Keratinocyte (primary cell): Measurements from ENCODE around the gene MCOLN3. TPM values are rescaled to one million over a fixed set of nuclear protein-coding genes. Genes with fewer than 3 reads are reported as not detected.

Experiments used
- DNase-seq: peaks from one replicate; pipeline ENCODE4 v3.0.0-alpha.2; 2011; ENCODE audit warnings: low read depth, missing footprints, low spot score
- FAIRE-seq: peaks from 2 replicates; lab custom pipeline; 2011; peaks lifted over from hg19 to GRCh38; lab: Jason Lieb, UNC
- H2AFZ ChIP-seq: 2 replicates; pipeline ENCODE4 v1.6.0; 2012; ENCODE audit warnings: low read length, control low read depth, inconsistent platforms; ENCODE audit not compliant: control insufficient read depth
- H3K27ac ChIP-seq: 2 replicates; pipeline ENCODE4 v1.5.1; 2011; ENCODE audit warnings: low read length; ENCODE audit not compliant: control insufficient read depth, insufficient read depth
- H3K27me3 ChIP-seq: 3 replicates; pipeline ENCODE4 v1.6.0; 2011; ENCODE audit warnings: low read length; ENCODE audit not compliant: control insufficient read depth, insufficient read depth; ENCODE audit errors: extremely low read depth
- H3K36me3 ChIP-seq, 2 experiments: 2 replicates in 1 of 2; 3 replicates in 1 of 2; pipeline ENCODE4 v1.5.1; 2011; ENCODE audit warnings: low read length in 2 of 2, mild to moderate bottlenecking in 1 of 2; ENCODE audit not compliant: control insufficient read depth in 2 of 2, insufficient read depth in 2 of 2; ENCODE audit errors: extremely low read depth in 1 of 2
- H3K4me1 ChIP-seq: 3 replicates; pipeline ENCODE4 v1.5.1; 2011; ENCODE audit warnings: low read length; ENCODE audit not compliant: control insufficient read depth, insufficient read depth; ENCODE audit errors: extremely low read depth
- H3K4me2 ChIP-seq: 3 replicates; pipeline ENCODE4 v1.6.0; 2011; ENCODE audit warnings: low read depth, low read length; ENCODE audit not compliant: control insufficient read depth, insufficient read depth; ENCODE audit errors: extremely low read depth
- H3K4me3 ChIP-seq, 3 experiments: fragments of 200-600 bp in 1 of 3; sonication (generic) in 1 of 3; 2 replicates in 2 of 3; 3 replicates in 1 of 3; pipeline ENCODE4 v1.5.1; 2011 to 2016; ENCODE audit warnings: low read length in 3 of 3, mild to moderate bottlenecking in 3 of 3, control low read depth in 2 of 3, inconsistent platforms in 1 of 3, low read depth in 1 of 3, mixed read lengths in 1 of 3, mixed run types in 1 of 3, moderate library complexity in 1 of 3; ENCODE audit not compliant: control insufficient read depth in 2 of 3, insufficient read depth in 2 of 3; ENCODE audit errors: extremely low read depth in 1 of 3
- H3K79me2 ChIP-seq: 2 replicates; pipeline ENCODE4 v1.6.0; 2012; ENCODE audit warnings: low read length; ENCODE audit not compliant: control insufficient read depth, insufficient read depth
- H3K9ac ChIP-seq: 3 replicates; pipeline ENCODE4 v1.6.0; 2011; ENCODE audit warnings: low read length; ENCODE audit not compliant: control insufficient read depth, insufficient read depth; ENCODE audit errors: extremely low read depth
- H3K9me1 ChIP-seq: 3 replicates; pipeline ENCODE4 v1.6.0; 2011; ENCODE audit warnings: low read length; ENCODE audit not compliant: control insufficient read depth, insufficient read depth; ENCODE audit errors: extremely low read depth
- H3K9me3 ChIP-seq: 2 replicates; pipeline ENCODE4 v1.5.1; 2012; ENCODE audit warnings: low read depth, low read length; ENCODE audit not compliant: control insufficient read depth
- H4K20me1 ChIP-seq: 3 replicates; pipeline ENCODE4 v1.6.0; 2011; ENCODE audit warnings: low read length; ENCODE audit not compliant: control insufficient read depth, insufficient read depth; ENCODE audit errors: extremely low read depth
- EZH2 ChIP-seq: IDR thresholded peaks from one replicate; pipeline ENCODE4 v1.6.1; 2012; ENCODE audit warnings: inconsistent platforms, mild to moderate bottlenecking, low read length, moderate library complexity
- dilution Hi-C: fragments of 300-500 bp; cut with MboI; formaldehyde crosslinking; loops from one replicate; pipeline ENCODE4 v1.7.0; 2020; ENCODE audit warnings: low sequenced_read_pairs; ENCODE audit not compliant: extremely low pct_ligation_motif_present
- polyA plus RNA-seq, 5 experiments: library from polyadenylated mRNA; depleted of rRNA in 3 of 5; stranded (reverse) in 3 of 5; stranded (forward) in 1 of 5; unstranded in 1 of 5; fragments of >200 nt; gene quantifications; 1 replicate in 1 of 5; 2 replicates in 3 of 5; 3 replicates in 1 of 5; pipeline versions ENCODE4 v1.2.1 to v1.2.3, GENCODE V29; 2011 to 2012; ENCODE audit warnings: missing spikeins in 2 of 5, low read depth in 1 of 5, low replicate concordance in 1 of 5
- TF ChIP-seq, protein P1 (sequence below), 3 experiments: IDR thresholded peaks in 1 of 3; conservative IDR thresholded peaks in 1 of 3; optimal IDR thresholded peaks in 1 of 3; 2 replicates in 2 of 3; 3 replicates in 1 of 3; pipeline versions ENCODE3 to v1.5.1; 2011; ENCODE audit warnings: low read length in 3 of 3, mild to moderate bottlenecking in 3 of 3, moderate library complexity in 2 of 3, control low read depth in 1 of 3, inconsistent platforms in 1 of 3; ENCODE audit not compliant: insufficient read depth in 2 of 3; ENCODE audit errors: extremely low read depth in 1 of 3

Gene MCOLN3
- polyA plus RNA-seq, 1 donor (not counting 4 experiments of a cell fraction or from before 2014, with no cell fraction given), result 15.4 TPM

- Histone ChIP-seq H3K9me1 (no peaks in the 10 kb centered on the region), H3K79me2 (no peaks in the 10 kb centered on the region), H3K27me3 (peaks cover 8% of the 10 kb centered on the region), H3K9ac (peak overlapping the region; percentile 53), H3K36me3 (no peaks in the 10 kb centered on the region), H3K4me3 (peak overlapping the region; percentile 58 to 69 (median 69)), H2AFZ (peak overlapping the region; percentile 82), H3K9me3 (no peaks in the 10 kb centered on the region), H4K20me1 (no peaks in the 10 kb centered on the region), H3K4me2 (peak overlapping the region; percentile 69), H3K4me1 (no peaks in the 10 kb centered on the region), H3K27ac (no peak overlapping the region)
- no peak for FAIRE-seq
- DNase-seq, result no peak
- dilution Hi-C loops, result no loop called here
- no peak for TF ChIP-seq EZH2
- TF ChIP-seq, protein P1, sequence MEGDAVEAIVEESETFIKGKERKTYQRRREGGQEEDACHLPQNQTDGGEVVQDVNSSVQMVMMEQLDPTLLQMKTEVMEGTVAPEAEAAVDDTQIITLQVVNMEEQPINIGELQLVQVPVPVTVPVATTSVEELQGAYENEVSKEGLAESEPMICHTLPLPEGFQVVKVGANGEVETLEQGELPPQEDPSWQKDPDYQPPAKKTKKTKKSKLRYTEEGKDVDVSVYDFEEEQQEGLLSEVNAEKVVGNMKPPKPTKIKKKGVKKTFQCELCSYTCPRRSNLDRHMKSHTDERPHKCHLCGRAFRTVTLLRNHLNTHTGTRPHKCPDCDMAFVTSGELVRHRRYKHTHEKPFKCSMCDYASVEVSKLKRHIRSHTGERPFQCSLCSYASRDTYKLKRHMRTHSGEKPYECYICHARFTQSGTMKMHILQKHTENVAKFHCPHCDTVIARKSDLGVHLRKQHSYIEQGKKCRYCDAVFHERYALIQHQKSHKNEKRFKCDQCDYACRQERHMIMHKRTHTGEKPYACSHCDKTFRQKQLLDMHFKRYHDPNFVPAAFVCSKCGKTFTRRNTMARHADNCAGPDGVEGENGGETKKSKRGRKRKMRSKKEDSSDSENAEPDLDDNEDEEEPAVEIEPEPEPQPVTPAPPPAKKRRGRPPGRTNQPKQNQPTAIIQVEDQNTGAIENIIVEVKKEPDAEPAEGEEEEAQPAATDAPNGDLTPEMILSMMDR (optimal IDR thresholded peaks at IDR 0.05 in 1 of 3, IDR thresholded peaks at IDR 0.05 in 1 of 3, conservative IDR thresholded peaks at IDR 0.05 in 1 of 3; ENCODE audit: extremely low read depth in 1 of 3, insufficient read depth in 2 of 3, low read length in 3 of 3), result no peak
Observed at GRCh38 chr1:85047472-85048295, 616 bp downstream of the MCOLN3 start.

DNA sequence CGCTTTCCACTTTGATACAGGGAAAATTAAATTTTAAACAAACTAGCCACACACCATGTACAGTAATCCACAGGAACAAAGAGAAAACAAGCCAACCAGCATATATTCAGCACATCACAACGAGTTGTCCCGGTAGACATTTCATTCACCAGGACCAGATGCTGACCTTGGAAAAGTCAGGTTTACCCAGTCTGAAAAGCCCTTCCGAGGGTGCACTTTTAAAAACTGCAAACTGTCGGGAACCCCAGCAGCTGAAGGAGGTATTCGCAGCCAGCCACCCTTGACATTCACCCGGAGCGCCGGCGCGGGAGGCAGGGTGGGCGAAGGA is 1.2 kb downstream of the MCOLN3 start:
- Histone ChIP-seq H3K4me3 (no peak overlapping the region), H3K27me3 (peaks cover 8% of the 10 kb centered on the region)
- peak; percentile 17 for FAIRE-seq

More for the DNA sequence above, 1.2 kb downstream of the MCOLN3 start:
- Histone ChIP-seq H3K36me3 (no peaks in the 10 kb centered on the region), H2AFZ (no peak overlapping the region), H3K9ac (no peak overlapping the region), H3K4me2 (peak overlapping the region; percentile 69), H3K4me1 (no peaks in the 10 kb centered on the region), H3K9me3 (no peaks in the 10 kb centered on the region), H3K9me1 (no peaks in the 10 kb centered on the region), H3K79me2 (no peaks in the 10 kb centered on the region), H4K20me1 (no peaks in the 10 kb centered on the region), H3K27ac (no peak overlapping the region)
- dilution Hi-C loops, result no loop called here
- no peak for DNase-seq
- TF ChIP-seq, protein P1 (optimal IDR thresholded peaks at IDR 0.05 in 1 of 3, IDR thresholded peaks at IDR 0.05 in 1 of 3, conservative IDR thresholded peaks at IDR 0.05 in 1 of 3; ENCODE audit: extremely low read depth in 1 of 3, insufficient read depth in 2 of 3, low read length in 3 of 3), result no peak
- no peak for TF ChIP-seq EZH2
